ENCODE measurements around the gene PCDHA1.
"Not testable (repeated sequence)": the region's sequence is repeated elsewhere in the genome, so short reads cannot be mapped to it uniquely, and the experiment has no call there.

The PCDHA1 gene

GRCh38 chr5:140849831-140850634, 64.1 kb downstream of the PCDHA1 start:
- not testable (repeated sequence) for H3K4me3 ChIP-seq (ENCODE audit: low read depth, low read length)

GRCh38 chr5:140855772-140856674, 70.1 kb downstream of the PCDHA1 start, which contains the start of gene PCDHA10:
Gene PCDHA10 (plus strand): TSS chr5:140855897. CDS start chr5:140856049, 152 bp downstream.
- H3K4me3 ChIP-seq (ENCODE audit: low read depth, low read length): peak within 1 kb of the TSS; percentile 36

DNA sequence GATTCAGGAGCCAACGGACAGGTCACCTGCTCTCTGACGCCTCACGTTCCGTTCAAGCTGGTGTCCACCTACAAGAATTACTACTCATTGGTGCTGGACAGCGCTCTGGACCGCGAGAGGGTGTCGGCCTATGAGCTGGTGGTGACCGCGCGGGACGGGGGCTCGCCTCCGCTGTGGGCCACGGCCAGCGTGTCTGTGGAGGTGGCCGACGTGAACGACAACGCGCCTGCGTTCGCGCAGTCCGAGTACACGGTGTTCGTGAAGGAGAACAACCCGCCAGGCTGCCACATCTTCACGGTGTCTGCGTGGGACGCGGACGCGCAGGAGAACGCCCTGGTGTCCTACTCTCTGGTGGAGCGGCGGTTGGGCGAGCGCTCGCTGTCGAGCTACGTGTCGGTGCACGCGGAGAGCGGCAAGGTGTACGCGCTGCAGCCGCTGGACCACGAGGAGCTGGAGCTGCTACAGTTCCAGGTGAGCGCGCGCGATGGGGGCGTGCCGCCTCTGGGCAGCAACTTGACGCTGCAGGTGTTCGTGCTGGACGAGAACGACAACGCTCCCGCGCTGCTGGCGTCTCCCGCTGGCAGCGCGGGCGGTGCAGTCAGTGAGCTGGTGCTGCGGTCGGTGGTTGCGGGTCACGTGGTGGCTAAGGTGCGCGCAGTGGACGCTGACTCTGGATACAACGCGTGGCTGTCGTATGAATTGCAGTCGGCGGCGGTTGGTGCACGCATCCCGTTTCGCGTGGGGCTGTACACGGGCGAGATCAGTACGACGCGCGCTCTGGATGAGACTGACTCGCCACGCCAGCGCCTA, 71.4 kb downstream of the PCDHA1 start:
- no peak overlapping the region for H3K4me3 ChIP-seq (ENCODE audit: low read depth, low read length)

GRCh38 chr5:140857987-140858240, 72.0 kb downstream of the PCDHA1 start:
- no peak overlapping the region for H3K4me3 ChIP-seq (ENCODE audit: low read depth, low read length)

GRCh38 chr5:140862441-140863295, 76.7 kb downstream of the PCDHA1 start:
- H3K4me3 ChIP-seq (ENCODE audit: low read depth, low read length): no peak overlapping the region

- peak within 1 kb of the TSS; percentile 55 for H3K4me3 ChIP-seq (ENCODE audit: low read depth, low read length)
Observed at GRCh38 chr5:140868721-140869554, 83.0 kb downstream of the PCDHA1 start, which contains the start of gene PCDHA11. Gene PCDHA11 (plus strand): TSS chr5:140868957. CDS start chr5:140869104, 147 bp downstream.

GRCh38 chr5:140869555-140869886, 83.6 kb downstream of the PCDHA1 start:
- H3K4me3 ChIP-seq (ENCODE audit: low read depth, low read length): no peak overlapping the region

DNA sequence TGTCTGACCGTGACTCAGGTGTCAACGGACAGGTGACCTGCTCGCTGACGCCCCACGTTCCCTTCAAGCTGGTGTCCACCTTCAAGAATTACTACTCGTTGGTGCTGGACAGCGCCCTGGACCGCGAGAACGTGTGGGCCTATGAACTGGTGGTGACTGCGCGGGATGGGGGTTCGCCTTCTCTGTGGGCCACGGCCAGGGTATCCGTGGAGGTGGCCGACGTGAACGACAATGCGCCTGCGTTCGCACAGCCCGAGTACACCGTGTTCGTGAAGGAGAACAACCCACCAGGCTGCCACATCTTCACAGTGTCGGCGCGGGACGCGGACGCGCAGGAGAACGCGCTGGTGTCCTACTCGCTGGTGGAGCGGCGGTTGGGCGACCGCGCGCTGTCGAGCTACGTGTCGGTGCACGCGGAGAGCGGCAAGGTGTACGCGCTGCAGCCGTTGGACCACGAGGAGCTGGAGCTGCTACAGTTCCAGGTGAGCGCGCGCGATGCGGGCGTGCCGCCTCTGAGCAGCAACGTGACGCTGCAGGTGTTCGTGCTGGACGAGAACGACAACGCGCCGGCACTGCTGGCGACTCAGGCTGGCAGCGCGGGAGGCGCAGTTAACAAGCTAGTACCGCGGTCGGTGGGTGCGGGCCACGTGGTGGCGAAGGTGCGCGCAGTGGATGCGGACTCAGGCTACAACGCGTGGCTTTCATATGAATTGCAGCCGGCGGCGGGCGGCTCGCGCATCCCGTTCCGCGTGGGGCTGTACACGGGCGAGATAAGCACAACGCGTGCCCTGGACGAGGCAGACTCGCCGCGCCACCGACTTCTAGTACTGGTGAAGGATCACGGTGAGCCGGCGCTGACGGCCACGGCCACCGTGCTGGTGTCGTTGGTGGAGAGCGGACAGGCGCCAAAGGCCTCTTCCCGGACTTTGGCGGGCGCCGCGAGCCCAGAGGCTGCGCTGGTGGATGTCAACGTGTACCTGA, 84.6 kb downstream of the PCDHA1 start:
- no peak overlapping the region for H3K4me3 ChIP-seq (ENCODE audit: low read depth, low read length)

DNA sequence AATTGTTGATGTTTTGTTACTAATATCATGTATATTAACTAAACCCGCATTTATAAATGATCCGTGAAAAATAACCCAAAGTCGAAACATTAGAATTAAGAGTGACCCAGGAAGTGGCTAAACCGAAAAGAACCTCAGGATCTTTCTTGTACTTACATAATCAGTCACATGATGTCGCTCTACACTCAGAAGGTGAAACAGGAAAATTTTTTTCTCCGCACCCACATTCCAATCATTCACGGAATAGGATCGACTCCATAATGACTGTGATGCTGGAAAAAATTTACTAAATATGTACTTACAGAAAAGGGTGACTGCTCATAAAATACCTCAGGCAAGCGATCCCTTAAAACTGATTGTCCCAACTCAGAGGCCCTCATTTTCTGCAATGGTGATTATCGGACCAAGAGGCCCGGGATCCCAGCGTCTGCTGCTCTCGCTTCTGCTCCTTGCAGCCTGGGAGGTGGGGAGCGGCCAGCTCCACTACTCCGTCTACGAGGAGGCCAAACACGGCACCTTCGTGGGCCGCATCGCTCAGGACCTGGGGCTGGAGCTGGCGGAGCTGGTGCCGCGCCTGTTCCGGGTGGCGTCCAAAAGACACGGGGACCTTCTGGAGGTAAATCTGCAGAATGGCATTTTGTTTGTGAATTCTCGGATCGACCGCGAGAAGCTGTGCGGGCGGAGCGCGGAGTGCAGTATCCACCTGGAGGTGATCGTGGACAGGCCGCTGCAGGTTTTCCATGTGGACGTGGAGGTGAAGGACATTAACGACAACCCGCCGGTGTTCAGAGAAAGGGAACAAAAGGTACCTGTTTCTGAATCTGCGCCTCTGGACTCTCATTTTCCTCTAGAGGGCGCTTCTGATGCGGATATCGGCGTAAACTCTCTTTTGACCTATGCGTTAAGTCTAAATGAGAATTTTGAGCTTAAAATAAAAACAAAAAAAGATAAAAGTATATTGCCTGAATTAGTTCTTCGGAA, 89.4 kb downstream of the PCDHA1 start, which contains the start of gene PCDHA12:
Gene PCDHA12, plus strand, starts transcription at position 224 of the 981 bp plus-strand sequence. Its CDS starts 165 bp downstream, at position 389.
- peak within 1 kb of the TSS; percentile 73 for H3K4me3 ChIP-seq (ENCODE audit: low read depth, low read length)

DNA sequence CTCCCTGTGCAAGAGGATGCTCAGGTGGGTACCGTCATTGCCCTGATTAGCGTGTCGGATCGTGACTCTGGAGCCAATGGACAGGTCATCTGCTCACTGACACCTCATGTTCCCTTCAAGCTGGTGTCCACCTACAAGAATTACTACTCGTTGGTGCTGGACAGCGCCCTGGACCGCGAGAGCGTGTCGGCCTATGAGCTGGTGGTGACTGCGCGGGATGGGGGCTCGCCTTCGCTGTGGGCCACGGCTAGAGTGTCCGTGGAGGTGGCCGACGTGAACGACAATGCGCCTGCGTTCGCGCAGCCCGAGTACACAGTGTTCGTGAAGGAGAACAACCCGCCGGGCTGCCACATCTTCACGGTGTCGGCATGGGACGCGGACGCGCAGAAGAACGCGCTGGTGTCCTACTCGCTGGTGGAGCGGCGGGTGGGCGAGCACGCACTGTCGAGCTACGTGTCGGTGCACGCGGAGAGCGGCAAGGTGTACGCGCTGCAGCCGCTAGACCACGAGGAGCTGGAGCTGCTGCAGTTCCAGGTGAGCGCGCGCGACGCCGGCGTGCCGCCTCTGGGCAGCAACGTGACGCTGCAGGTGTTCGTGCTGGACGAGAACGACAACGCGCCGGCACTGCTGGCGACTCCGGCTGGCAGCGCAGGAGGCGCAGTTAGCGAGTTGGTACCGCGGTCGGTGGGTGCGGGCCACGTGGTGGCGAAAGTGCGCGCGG, 90.8 kb downstream of the PCDHA1 start:
- H3K4me3 ChIP-seq (ENCODE audit: low read depth, low read length): not testable (repeated sequence)

GRCh38 chr5:140877262-140877581, 91.3 kb downstream of the PCDHA1 start:
- no peak overlapping the region for H3K4me3 ChIP-seq (ENCODE audit: low read depth, low read length)

GRCh38 chr5:140881889-140882590, 96.1 kb downstream of the PCDHA1 start, which contains the start of gene PCDHA13:
Gene PCDHA13 (plus strand): TSS chr5:140882124. CDS start chr5:140882269, 145 bp downstream.
- no peak within 1 kb of the TSS for H3K4me3 ChIP-seq (ENCODE audit: low read depth, low read length)

DNA sequence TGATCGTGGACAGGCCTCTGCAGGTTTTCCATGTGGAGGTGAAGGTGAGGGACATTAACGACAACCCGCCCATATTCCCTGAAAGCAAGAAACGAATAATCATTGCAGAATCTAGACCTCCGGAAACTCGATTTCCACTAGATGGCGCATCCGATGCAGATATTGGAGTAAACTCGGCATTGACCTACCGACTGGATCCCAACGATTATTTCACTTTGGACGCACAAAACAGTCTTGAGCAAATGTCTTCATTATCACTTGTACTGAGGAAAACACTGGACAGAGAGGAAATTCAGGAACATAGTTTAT, 96.6 kb downstream of the PCDHA1 start:
- no peak overlapping the region for H3K4me3 ChIP-seq (ENCODE audit: low read depth, low read length)

- H3K4me3 ChIP-seq (ENCODE audit: low read depth, low read length): no peak overlapping the region
Observed at GRCh38 chr5:140883373-140883772, 97.4 kb downstream of the PCDHA1 start.

DNA sequence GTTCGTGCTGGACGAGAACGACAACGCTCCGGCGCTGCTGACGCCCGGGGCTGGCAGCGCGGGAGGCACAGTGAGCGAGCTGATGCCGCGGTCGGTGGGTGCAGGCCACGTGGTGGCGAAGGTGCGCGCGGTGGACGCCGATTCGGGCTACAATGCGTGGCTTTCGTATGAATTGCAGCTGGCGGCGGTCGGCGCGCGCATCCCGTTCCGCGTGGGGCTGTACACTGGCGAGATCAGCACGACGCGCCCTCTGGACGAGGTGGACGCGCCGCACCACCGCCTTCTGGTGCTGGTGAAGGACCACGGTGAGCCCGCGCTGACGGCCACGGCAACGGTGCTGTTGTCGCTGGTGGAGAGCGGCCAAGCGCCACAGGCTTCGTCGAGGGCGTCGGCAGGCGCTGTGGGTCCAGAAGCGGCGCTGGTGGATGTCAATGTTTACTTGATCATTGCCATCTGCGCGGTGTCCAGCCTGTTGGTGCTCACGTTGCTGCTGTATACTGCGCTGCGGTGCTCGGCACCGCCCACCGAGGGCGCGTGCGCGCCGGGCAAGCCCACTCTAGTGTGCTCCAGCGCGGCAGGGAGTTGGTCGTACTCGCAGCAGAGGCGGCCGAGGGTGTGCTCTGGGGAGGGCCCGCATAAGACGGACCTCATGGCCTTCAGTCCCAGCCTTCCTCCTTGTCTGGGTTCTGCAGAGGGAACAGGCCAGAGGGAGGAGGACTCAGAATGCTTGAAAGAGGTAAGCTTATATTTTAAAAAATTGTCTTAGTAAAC, 98.2 kb downstream of the PCDHA1 start:
- H3K4me3 ChIP-seq (ENCODE audit: low read depth, low read length): no peak overlapping the region
